ENCODE measurements around the gene SHOC2.

- TF ChIP-seq, protein P1, sequence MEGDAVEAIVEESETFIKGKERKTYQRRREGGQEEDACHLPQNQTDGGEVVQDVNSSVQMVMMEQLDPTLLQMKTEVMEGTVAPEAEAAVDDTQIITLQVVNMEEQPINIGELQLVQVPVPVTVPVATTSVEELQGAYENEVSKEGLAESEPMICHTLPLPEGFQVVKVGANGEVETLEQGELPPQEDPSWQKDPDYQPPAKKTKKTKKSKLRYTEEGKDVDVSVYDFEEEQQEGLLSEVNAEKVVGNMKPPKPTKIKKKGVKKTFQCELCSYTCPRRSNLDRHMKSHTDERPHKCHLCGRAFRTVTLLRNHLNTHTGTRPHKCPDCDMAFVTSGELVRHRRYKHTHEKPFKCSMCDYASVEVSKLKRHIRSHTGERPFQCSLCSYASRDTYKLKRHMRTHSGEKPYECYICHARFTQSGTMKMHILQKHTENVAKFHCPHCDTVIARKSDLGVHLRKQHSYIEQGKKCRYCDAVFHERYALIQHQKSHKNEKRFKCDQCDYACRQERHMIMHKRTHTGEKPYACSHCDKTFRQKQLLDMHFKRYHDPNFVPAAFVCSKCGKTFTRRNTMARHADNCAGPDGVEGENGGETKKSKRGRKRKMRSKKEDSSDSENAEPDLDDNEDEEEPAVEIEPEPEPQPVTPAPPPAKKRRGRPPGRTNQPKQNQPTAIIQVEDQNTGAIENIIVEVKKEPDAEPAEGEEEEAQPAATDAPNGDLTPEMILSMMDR (IDR thresholded peaks at IDR 0.05; ENCODE audit: poor library complexity, severe bottlenecking): no peak
- no peak for TF ChIP-seq EP300 (conservative IDR thresholded peaks at IDR 0.05; ENCODE audit: poor library complexity, severe bottlenecking)
- TF ChIP-seq SMC3 (conservative IDR thresholded peaks at IDR 0.05; ENCODE audit: poor library complexity): no peak
- no peak for TF ChIP-seq EZH2 (IDR thresholded peaks at IDR 0.05; ENCODE audit: borderline replicate concordance, insufficient read depth, low read length, poor library complexity, severe bottlenecking)
- TF ChIP-seq TAF1 (IDR thresholded peaks at IDR 0.05; ENCODE audit: low read depth): no peak
- TF ChIP-seq POLR2AphosphoS5 (IDR thresholded peaks at IDR 0.05): no peak
- TF ChIP-seq REST (IDR thresholded peaks at IDR 0.05; ENCODE audit: borderline replicate concordance): no peak
- no peak for TF ChIP-seq MXI1 (conservative IDR thresholded peaks at IDR 0.05; ENCODE audit: poor library complexity, severe bottlenecking)
These were observed 84.6 kb downstream of the SHOC2 start for GRCh38 chr10:111004016-111004415.
